ENCODE measurements around the gene AOPEP.
"Not testable (repeated sequence)": the region's sequence is repeated elsewhere in the genome, so short reads cannot be mapped to it uniquely, and the experiment has no call there.

The AOPEP gene

DNA sequence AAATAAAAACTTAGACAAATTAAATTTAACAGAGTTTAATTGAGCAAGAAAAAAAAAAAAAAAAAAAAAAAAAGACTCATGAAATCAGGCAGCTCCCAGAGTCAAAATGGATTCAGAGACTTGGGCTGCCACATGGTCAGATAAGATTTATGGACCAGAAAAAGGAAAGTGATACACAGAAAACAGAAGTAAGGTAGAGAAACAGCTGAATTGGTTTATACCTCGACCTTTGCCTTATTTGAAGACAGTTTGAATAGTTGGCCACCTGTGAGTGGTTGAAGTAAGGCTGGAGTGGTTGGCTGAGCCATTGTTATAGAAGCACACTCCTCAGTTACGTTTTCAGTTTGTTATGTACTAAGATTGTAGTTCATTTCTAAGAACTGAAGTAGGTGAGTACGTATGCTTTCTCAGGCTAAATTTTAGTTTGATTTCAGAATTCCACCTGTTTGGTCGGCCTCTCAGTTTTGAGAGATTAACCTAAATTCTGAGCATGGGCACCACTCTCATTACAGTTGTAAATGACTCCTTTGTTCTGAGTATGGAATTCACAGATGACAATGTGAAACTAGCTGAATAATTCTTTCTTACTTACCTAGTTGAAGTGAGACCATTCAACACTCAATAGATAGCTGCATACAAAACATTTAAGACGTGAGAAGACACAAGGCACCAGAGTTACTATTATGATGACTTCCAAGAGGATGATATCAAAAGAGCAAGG lies 149.0 kb downstream of the AOPEP start:
- TF ChIP-seq, protein P1, sequence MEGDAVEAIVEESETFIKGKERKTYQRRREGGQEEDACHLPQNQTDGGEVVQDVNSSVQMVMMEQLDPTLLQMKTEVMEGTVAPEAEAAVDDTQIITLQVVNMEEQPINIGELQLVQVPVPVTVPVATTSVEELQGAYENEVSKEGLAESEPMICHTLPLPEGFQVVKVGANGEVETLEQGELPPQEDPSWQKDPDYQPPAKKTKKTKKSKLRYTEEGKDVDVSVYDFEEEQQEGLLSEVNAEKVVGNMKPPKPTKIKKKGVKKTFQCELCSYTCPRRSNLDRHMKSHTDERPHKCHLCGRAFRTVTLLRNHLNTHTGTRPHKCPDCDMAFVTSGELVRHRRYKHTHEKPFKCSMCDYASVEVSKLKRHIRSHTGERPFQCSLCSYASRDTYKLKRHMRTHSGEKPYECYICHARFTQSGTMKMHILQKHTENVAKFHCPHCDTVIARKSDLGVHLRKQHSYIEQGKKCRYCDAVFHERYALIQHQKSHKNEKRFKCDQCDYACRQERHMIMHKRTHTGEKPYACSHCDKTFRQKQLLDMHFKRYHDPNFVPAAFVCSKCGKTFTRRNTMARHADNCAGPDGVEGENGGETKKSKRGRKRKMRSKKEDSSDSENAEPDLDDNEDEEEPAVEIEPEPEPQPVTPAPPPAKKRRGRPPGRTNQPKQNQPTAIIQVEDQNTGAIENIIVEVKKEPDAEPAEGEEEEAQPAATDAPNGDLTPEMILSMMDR (conservative IDR thresholded peaks at IDR 0.05; ENCODE audit: low read length) = no peak
- TF ChIP-seq EZH2phosphoT487 (IDR thresholded peaks at IDR 0.05; ENCODE audit: borderline replicate concordance) = no peak
- Histone ChIP-seq H3K79me2 (ENCODE audit: insufficient read depth, low read length) (no peaks in the 10 kb centered on the region), H4K20me1 (ENCODE audit: insufficient read depth, low read length, poor library complexity, severe bottlenecking) (peaks cover 5% of the 10 kb centered on the region), H3K27me3 (ENCODE audit: insufficient read depth, low read length, poor library complexity, severe bottlenecking) (peaks cover 15% of the 10 kb centered on the region), H3K4me2 (ENCODE audit: low read depth, low read length, poor library complexity, severe bottlenecking) (no peak overlapping the region), H3K9ac (ENCODE audit: low read depth, low read length, poor library complexity, severe bottlenecking) (no peak overlapping the region), H3F3A (ENCODE audit: low read depth) (no peaks in the 10 kb centered on the region), H3K9me3 (ENCODE audit: insufficient read depth, low read depth, low read length) (no peaks in the 10 kb centered on the region), H3K36me3 (ENCODE audit: insufficient read depth, low read length) (no peaks in the 10 kb centered on the region), H3K4me3 (ENCODE audit: low read length, poor library complexity, severe bottlenecking) (no peak overlapping the region), H3K9me2 (replicated peaks; ENCODE audit: low read depth, low read length) (no peaks in the 10 kb centered on the region), H2AFZ (ENCODE audit: low read length) (no peak overlapping the region), H3K4me1 (ENCODE audit: insufficient read depth, low read length, poor library complexity, severe bottlenecking) (peaks cover 24% of the 10 kb centered on the region)

DNA sequence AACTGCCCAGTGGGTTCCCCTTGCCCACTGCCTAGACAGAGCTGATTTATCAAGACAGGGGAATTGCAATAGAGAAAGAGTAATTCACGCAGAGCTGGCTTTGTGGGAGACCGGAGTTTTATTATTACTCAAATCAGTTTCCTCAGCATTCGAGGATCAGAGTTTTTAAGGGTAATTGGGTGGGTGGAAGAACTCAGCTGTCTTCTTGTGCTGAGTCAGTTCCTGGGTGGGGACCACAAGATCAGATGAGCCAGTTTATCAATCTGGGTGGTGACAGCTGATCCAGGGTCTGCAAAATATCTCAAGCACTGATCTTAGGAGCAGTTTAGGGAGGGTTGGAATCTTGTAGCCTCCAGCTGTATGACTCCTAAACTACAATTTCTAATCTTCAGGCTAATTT lies 152.3 kb downstream of the AOPEP start:
- not testable (repeated sequence) for H4K20me1 ChIP-seq (ENCODE audit: insufficient read depth, low read length, poor library complexity, severe bottlenecking); H3K27me3 ChIP-seq (ENCODE audit: insufficient read depth, low read length, poor library complexity, severe bottlenecking)

DNA sequence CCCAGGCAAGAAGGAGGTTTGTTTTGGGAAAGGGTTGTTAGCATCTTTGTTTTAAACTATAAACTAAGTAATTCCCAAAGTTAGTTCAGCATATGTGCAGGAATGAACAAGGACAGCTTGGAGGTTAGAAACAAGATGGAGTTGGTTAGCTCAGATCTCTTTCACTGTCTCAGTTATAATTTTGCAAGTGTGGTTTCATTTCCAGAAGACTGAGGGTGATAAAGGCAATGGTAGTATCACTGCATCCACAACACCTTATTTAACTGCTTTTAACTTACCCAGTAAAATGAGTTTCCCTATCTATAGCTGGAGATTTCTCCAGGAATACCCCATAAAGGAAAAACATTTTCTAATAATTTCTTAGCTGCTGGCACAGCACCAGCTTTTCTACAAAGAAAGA lies 152.7 kb downstream of the AOPEP start:
- no peaks in the 10 kb centered on the region for H3K27me3 ChIP-seq (ENCODE audit: insufficient read depth, low read length, poor library complexity, severe bottlenecking)
- peaks cover 14% of the 10 kb centered on the region for H3K4me1 ChIP-seq (ENCODE audit: insufficient read depth, low read length, poor library complexity, severe bottlenecking)
- no peaks in the 10 kb centered on the region for H3K36me3 ChIP-seq (ENCODE audit: insufficient read depth, low read length)
- H4K20me1 ChIP-seq (ENCODE audit: insufficient read depth, low read length, poor library complexity, severe bottlenecking) = no peaks in the 10 kb centered on the region
- no peaks in the 10 kb centered on the region for H3K9me3 ChIP-seq (ENCODE audit: insufficient read depth, low read depth, low read length)
- TF ChIP-seq, protein P1 (conservative IDR thresholded peaks at IDR 0.05; ENCODE audit: low read length) = no peak
- TF ChIP-seq EZH2phosphoT487 (IDR thresholded peaks at IDR 0.05; ENCODE audit: borderline replicate concordance) = no peak
- no peaks in the 10 kb centered on the region for H3F3A ChIP-seq (ENCODE audit: low read depth)
- H3K4me2 ChIP-seq (ENCODE audit: low read depth, low read length, poor library complexity, severe bottlenecking) = no peak overlapping the region
- H3K9me2 ChIP-seq (replicated peaks; ENCODE audit: low read depth, low read length) = no peaks in the 10 kb centered on the region
- H3K9ac ChIP-seq (ENCODE audit: low read depth, low read length, poor library complexity, severe bottlenecking) = no peak overlapping the region
- no peaks in the 10 kb centered on the region for H3K79me2 ChIP-seq (ENCODE audit: insufficient read depth, low read length)
- no peak overlapping the region for H2AFZ ChIP-seq (ENCODE audit: low read length)
- H3K4me3 ChIP-seq (ENCODE audit: low read length, poor library complexity, severe bottlenecking) = no peak overlapping the region

More for the DNA sequence above, 152.3 kb downstream of the AOPEP start:
- not testable (repeated sequence) for H3K9me2 ChIP-seq (replicated peaks; ENCODE audit: low read depth, low read length); H3F3A ChIP-seq (ENCODE audit: low read depth); H3K9me3 ChIP-seq (ENCODE audit: insufficient read depth, low read depth, low read length); H3K36me3 ChIP-seq (ENCODE audit: insufficient read depth, low read length); H3K4me3 ChIP-seq (ENCODE audit: low read length, poor library complexity, severe bottlenecking); H3K9ac ChIP-seq (ENCODE audit: low read depth, low read length, poor library complexity, severe bottlenecking); H3K4me2 ChIP-seq (ENCODE audit: low read depth, low read length, poor library complexity, severe bottlenecking); H3K79me2 ChIP-seq (ENCODE audit: insufficient read depth, low read length); H2AFZ ChIP-seq (ENCODE audit: low read length)
- peaks cover 14% of the 10 kb centered on the region for H3K4me1 ChIP-seq (ENCODE audit: insufficient read depth, low read length, poor library complexity, severe bottlenecking)

DNA sequence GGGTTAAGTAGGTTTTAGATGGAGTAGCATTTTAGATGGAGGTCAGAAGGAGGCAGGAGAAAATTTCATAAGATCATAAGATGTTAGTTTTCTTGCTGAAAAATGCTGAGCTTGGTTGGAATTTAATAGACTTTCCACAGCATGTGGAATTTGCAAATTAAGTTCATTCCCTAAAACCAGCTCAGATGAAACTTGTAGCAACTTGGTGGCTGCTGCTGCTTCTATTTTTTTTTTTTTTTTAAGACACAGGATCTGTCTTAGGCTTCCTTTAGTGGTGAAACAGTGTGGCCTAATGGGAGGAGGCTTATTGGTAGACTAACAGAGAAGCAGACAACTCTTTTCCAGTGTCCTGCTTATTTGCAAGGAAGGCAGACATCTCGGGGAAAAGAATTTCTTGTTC lies 154.5 kb downstream of the AOPEP start:
- Histone ChIP-seq H2AFZ (ENCODE audit: low read length) (no peak overlapping the region), H3K4me1 (ENCODE audit: insufficient read depth, low read length, poor library complexity, severe bottlenecking) (peaks cover 14% of the 10 kb centered on the region), H3K4me3 (ENCODE audit: low read length, poor library complexity, severe bottlenecking) (no peak overlapping the region), H3K79me2 (ENCODE audit: insufficient read depth, low read length) (no peaks in the 10 kb centered on the region), H3K36me3 (ENCODE audit: insufficient read depth, low read length) (no peaks in the 10 kb centered on the region), H3K9ac (ENCODE audit: low read depth, low read length, poor library complexity, severe bottlenecking) (no peak overlapping the region), H3K4me2 (ENCODE audit: low read depth, low read length, poor library complexity, severe bottlenecking) (no peak overlapping the region), H3K9me3 (ENCODE audit: insufficient read depth, low read depth, low read length) (no peaks in the 10 kb centered on the region), H3F3A (ENCODE audit: low read depth) (no peaks in the 10 kb centered on the region), H4K20me1 (ENCODE audit: insufficient read depth, low read length, poor library complexity, severe bottlenecking) (no peaks in the 10 kb centered on the region), H3K27me3 (ENCODE audit: insufficient read depth, low read length, poor library complexity, severe bottlenecking) (no peaks in the 10 kb centered on the region), H3K9me2 (replicated peaks; ENCODE audit: low read depth, low read length) (no peaks in the 10 kb centered on the region)
- TF ChIP-seq EZH2phosphoT487 (IDR thresholded peaks at IDR 0.05; ENCODE audit: borderline replicate concordance) = no peak
- TF ChIP-seq, protein P1 (conservative IDR thresholded peaks at IDR 0.05; ENCODE audit: low read length) = peak; percentile 17; the same call in 1 of the 2 replicates
